GM15510 (cell line): Measurements from ENCODE around the gene SAP30BP.

ENCODE experiments used
- POLR2A ChIP-seq: IDR thresholded peaks from 3 replicates; pipeline ENCODE4 v1.6.1; 2011; ENCODE audit warnings: borderline replicate concordance; ENCODE audit not compliant: insufficient read length; ENCODE audit errors: extremely low read depth

Gene SAP30BP

DNA sequence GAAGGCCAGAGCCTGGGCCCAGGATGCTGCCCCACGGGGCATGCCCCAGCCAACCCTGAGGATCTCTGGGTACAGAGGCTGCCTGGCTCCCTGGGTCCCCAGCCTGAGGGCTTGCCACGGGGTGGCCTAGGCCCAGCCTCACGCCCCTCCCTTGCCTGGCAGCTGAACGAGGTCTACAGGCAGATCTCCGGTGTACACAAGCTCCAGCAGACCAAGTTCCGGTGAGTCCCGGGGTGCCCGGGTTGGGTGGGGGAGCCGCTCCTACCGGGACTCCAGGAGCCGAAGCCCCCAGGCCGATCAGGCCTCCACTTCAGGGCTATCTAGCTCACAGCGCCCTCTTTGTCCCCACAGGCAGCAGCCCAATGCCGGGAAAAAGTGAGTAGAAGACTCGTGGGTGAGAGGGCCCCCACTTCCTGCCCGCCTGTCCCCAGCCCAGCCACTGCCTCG, 73.5 kb downstream of the SAP30BP start:
- TF ChIP-seq POLR2A, result no peak

DNA sequence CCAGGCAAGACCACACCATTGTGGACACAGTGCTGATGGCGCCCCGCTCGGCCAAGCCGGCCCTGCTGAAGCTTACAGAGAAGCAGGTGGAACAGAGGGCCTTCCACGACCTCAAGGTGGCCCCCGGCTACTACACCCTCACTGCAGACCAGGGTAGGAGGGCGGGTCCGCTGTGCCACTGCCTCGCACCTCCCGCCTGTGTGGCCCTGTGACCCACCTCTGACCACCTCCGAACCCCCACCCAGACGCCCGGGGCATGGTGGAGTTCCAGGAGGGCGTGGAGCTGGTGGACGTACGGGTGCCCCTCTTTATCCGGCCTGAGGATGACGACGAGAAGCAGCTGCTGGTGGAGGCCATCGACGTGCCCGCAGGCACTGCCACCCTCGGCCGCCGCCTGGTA, 75.2 kb downstream of the SAP30BP start:
- TF ChIP-seq POLR2A, result no peak

DNA sequence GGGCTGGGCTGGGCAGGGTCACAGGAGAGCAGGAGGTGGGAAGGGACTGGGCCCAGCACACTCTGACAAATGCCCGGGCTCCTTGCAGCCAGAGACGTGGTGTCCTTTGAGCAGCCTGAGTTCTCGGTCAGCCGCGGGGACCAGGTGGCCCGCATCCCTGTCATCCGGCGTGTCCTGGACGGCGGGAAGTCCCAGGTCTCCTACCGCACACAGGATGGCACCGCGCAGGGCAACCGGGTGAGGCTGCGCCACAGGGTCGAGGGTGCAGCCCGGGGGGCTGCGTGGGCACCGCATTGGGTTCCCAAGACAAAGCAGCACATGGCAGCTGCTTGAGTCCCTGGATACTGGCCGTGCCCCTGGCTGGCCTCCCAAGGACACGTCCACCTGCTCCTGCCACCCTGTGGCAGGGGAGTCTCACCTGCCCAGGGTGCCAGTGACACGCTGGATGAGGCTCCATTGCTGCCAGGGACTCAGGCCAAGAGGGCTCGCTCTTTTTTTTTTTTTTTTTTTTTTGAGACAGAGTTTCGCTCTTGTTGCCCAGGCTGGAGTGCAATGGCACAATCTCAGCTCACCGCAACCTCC, 76.6 kb downstream of the SAP30BP start:
- no peak for TF ChIP-seq POLR2A

DNA sequence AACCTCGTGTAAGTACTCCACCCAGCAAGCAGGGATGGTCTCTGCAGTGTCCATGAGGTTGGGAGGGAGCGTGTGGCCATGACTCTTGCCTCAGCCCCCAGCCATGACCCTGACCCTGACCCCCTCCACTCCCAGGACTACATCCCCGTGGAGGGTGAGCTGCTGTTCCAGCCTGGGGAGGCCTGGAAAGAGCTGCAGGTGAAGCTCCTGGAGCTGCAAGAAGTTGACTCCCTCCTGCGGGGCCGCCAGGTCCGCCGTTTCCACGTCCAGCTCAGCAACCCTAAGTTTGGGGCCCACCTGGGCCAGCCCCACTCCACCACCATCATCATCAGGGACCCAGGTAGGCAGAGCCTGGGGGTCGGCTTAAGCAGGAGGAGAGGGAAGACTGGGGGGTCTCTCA, 81.6 kb downstream of the SAP30BP start:
- no peak for TF ChIP-seq POLR2A

DNA sequence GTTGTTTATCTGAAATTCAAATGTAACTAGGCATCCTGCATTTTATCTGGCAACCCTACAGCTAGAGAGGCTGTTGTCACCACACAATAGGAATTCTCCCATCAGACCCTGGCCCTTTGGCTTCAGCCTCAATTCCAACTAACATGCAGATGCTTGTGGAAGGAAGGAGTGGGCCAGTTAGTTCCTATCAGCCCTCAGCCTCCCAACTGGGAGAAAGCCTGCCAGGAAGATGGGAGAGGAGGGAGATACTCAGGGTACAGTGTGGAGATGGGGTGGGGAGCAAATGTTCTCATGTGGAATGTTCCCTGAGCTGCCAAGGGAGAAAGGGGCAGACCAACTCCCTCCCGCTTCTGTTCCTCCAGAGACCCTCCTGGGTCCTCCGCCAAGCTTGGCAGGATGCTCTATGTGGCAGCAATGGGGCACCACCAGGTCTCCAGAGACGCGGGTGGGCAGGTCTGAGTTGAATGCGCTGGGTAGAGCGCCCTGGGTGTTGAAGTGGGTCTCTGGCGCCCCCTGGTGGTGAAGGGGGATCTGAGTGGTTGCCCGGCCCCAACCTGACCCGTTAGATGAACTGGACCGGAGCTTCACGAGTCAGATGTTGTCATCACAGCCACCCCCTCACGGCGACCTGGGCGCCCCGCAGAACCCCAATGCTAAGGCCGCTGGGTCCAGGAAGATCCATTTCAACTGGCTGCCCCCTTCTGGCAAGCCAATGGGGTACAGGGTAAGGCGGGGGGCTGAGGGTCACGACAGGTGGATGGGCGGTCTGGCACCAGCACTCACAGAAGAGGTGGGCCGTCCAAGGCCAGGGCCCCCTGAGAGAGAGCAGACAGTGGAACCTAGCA, 82.6 kb downstream of the SAP30BP start:
- TF ChIP-seq POLR2A, result no peak

DNA sequence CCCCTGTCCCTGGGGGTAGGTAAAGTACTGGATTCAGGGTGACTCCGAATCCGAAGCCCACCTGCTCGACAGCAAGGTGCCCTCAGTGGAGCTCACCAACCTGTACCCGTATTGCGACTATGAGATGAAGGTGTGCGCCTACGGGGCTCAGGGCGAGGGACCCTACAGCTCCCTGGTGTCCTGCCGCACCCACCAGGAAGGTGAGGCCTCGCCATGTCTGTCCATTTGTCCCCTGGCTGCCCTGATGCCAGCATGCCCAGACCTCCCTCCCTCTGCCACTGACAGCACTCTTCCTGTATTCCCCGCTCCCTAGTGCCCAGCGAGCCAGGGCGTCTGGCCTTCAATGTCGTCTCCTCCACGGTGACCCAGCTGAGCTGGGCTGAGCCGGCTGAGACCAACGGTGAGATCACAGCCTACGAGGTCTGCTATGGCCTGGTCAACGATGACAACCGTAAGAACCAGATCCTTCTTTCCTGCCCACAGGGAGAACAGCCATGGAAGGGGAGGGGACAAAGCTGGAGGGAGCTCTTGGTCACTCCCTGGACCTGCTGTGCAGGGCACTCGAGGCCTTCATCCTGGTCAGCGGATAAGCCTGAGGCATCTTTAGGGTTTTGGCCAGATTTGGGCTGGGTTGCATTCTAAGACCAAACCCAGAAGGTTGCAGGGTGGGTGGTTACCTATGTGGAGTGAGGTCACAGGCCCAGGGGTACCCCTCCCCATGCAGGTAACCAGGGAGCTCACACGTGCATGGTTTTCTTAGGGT, 83.7 kb downstream of the SAP30BP start:
- no peak for TF ChIP-seq POLR2A

DNA sequence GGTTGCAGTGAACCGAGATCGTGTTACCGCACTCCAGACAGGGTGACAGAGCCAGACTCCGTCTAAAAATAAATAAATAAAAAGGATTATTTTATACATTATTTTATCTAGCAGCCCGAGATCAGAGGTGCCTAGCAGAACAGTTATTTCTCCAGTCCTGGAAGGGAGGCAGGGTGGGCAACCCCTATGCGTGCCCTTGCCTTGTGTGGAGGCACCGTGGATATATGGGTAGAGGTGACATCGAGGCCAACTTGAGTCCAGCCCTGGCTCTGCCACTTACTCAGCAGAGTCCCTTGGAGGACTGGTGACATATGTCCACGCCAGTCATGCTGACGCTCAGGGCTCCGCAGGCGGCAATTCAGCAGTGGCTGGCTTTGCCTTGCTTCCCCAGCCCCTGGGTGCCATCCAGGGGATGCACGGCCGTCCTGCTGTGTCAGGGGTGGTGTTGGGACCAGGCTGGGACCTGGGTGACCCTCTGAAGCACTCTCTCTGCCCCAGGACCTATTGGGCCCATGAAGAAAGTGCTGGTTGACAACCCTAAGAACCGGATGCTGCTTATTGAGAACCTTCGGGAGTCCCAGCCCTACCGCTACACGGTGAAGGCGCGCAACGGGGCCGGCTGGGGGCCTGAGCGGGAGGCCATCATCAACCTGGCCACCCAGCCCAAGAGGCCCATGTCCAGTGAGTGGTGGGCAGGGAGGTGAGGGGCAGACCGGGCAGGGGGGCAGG, 84.7 kb downstream of the SAP30BP start:
- TF ChIP-seq POLR2A, result no peak

DNA sequence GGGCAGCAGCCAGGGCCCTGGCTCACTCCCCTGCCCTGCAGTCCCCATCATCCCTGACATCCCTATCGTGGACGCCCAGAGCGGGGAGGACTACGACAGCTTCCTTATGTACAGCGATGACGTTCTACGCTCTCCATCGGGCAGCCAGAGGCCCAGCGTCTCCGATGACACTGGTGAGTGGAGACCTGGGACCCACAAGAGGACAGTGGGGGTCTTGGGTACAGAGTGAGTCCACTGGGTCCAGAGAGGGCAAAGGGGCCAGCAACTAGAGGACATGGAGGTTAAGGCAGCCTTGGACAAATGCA, 85.2 kb downstream of the SAP30BP start:
- TF ChIP-seq POLR2A, result no peak

DNA sequence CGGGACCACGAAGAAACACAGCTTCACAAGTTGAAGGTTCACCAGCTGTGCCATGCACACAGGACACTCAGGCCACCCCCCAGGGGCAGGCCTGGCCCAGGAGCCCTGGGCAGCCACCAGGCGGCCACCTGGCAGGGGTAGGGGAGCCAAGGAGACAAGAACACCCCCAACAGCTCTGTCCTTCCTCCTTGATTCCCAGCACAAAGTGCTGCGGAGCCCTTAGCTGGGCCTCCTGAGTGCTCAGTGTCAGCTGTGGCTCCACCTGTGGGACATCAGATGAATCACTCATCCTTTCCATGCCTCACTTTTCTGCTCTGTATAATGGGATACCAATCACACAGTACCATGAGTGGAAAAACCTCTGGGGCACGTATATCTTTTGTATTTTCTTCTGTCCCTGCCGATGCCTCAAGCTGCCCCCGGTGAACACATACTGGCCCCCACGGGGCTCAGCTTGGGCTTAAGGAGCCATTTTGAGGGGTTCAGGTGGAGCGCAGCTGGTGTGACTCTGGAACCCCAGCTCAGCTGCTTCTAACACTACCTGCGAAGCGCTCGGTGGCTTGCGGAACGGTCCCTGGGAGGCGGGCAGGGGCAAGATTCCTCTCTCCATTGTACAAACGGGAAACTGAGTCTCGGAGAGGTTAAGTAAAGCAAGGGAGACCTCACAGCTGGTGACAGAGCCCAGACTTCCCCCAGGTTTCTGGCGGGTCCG, 85.8 kb downstream of the SAP30BP start:
- TF ChIP-seq POLR2A, result no peak

DNA sequence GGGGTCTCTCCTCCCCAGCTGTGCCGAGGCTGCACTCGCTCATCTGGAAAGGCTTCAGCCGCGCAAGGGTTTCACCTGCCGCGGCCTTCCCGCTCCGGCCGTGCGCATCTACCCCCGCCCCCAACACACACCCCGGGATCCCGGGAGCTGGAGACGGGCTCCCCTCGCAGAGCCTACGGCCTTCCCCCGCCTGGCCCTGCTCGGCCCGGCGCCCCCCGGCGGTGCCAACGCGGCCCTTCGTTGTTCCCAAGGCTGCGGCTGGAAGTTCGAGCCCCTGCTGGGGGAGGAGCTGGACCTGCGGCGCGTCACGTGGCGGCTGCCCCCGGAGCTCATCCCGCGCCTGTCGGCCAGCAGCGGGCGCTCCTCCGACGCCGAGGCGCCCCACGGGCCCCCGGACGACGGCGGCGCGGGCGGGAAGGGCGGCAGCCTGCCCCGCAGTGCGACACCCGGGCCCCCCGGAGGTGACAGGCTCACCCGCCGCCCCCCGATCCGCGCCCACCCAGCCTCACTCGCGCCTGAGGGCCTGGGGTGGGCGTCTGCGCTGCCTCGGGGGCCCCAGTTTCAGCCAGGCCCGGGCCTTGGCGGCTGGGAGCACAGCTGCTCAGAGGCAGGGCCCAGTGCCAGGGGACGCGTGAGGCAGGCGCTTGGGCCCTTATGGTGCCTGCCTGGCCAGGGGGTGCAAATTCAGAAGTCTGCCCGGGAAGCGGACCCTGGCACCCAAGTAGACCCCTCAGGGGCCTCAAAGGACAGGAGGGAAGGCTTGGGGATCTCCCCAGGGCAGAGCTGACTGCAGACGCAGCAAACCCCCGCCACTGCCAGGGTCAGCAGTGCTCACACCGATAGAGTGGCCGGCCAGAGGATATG, 86.6 kb downstream of the SAP30BP start:
- TF ChIP-seq POLR2A, result peak; percentile 28

DNA sequence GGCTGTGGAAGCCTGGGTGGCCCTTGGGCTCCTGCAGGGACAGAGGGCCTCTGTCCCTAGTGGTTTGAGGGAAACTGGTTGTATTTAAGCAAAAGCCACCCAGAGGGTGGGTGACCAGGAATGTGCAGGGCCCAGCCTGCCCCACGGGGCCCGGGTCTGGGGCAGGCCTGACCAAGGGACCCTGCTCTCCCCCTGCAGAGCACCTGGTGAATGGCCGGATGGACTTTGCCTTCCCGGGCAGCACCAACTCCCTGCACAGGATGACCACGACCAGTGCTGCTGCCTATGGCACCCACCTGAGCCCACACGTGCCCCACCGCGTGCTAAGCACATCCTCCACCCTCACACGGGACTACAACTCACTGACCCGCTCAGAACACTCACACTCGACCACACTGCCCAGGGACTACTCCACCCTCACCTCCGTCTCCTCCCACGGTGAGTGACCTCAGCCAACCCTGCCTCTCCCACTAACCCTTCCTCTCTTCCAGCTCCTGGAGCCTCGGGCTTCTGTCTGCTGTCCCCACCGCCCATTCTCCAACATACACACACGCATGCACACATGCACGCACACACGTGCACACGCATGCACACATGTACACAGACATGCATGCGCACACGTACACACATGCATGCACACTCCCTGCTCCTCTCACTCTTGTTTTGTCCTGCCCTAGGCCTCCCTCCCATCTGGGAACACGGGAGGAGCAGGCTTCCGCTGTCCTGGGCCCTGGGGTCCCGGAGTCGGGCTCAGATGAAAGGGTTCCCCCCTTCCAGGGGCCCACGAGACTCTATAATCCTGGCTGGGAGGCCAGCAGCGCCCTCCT, 87.5 kb downstream of the SAP30BP start:
- no peak for TF ChIP-seq POLR2A

DNA sequence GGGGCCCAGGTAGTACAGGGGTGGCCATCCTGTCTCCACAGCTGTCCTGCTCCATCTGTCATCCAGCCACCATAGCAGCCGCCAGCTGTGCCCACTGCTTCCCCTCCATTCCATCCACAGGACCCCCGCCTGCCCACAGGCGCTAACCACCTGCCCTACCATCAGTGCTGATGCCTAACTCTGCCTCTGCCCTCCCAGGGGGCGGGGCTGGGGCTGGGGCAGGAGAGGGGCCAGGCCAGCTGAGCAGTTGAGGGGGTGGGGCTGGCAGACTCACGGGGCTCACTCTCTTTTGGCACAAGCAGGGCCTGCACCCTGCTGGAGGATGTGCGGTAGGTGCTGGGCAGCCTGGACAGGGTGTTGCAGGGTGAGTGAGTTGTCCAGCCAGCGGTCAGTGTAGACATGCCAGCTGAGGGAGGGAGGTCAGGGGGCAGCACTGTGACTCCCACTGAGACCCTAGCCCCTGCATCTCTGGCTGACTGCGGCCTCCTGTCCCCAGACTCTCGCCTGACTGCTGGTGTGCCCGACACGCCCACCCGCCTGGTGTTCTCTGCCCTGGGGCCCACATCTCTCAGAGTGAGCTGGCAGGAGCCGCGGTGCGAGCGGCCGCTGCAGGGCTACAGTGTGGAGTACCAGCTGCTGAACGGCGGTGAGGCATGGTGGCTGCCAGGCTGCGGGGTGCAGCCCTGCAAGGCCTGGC, 88.2 kb downstream of the SAP30BP start:
- no peak for TF ChIP-seq POLR2A

DNA sequence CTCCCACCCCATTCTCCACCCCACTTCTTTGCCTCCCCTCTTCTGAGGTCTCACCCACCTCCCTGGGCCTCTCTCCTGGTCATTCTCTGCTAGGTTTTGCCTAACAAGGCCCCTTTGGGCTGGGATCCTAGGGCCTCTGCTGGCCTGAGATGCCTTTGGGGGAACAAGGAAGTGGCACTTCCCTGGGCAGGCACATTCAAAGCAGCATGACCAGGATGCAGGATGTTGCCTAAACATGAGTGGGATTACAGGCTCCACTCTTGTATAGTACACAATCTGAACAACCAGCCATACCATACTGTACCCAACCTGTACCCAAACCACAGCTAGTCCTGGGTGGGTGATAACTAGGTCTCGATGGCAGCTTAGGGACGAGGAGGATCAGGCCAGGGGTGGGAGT, 88.9 kb downstream of the SAP30BP start:
- TF ChIP-seq POLR2A, result no peak
